GM21360 (cell line): ENCODE measurements around the gene MGRN1.
A peak's percentile ranks its signal among the peaks of the same experiment; 100 is the strongest.

Experiments used
- ATAC-seq: cut with Tn5 transposase; IDR thresholded peaks from one replicate; pipeline ENCODE4 v1.9.1; 2021; ENCODE audit warnings: mild to moderate bottlenecking, moderate library complexity; ENCODE audit not compliant: unreplicated experiment

Gene MGRN1

DNA sequence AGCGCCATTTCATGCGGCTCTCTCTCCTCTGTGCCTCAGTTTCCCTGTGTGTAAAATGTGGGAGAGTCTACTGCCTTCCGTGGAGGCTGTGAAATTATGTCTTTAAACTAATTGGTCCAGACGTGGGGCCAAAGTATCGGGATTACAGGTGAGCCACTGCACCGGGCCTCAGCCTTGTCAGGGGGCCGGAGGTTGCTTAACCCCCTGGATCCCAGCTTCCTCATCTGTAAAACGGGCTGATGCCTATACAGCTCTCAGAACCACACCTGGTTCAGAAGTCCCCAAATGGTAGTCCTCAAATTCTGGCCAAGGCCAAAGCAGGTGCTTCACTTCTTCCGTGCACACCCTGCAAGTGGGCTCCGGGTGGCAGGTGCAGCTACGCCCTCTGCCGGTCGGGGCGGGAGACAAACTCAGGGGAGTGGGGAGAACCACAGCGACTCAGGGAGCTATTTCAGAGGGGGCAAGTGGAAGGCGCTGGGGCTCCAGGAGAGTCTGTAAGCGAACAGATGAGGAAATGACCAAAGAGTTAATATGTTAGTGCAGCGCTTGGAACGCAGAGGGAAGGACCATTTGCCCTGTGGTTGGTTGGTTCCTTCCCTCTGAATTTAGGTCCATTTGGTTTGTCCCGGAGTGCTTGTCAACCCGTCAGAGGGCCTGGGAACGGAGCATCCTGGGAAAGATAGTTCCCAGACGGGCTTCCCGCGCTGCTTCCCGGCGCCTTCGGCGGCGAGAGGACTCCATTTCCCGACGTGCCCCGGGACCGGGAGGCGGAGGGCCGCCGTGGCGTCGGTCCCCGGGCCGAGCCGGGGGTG lies at the start of gene MGRN1:
Gene MGRN1, plus strand, starts transcription at position 812 of the 812 bp plus-strand sequence. CDS start 135 bp downstream, outside the sequence.
- peak; percentile 64 for ATAC-seq

DNA sequence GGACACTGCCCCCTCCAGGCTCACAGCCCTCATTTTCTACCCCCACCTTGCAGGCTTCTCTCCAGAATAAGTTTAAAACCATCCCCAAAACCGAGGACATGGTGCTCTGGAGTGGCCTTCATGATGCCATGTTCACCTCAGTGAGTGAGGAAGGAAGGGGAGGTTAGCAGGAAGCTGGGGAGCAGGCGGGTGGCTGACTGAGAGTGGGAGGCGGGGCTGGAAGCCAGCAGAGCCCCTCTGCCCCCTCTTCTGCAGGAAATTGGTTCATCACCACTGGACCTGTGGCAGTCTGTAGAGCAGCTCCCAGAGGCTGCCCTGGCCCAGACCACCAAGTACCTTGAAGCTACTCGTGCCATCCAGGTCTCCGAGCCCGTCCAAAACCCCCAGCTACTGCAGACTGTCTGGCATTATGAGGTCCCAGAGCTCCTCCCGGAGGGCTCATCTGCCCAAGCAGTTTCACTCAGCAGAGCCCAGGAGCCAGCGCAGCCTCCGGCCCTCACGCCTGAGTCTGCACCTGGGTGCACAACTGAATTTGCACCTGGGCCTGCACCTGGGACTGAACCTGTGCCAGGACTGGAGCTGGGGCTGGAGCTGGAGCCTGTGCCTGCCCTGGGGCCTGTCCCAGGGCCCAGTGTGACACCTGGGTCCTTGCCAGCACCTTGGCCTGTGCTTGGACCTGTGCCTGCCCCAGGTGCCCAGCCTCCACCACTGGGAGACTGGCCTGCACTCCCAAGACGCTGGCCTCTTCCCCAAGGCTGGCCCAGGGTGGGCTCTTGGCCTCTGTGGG lies 49.5 kb upstream of the MGRN1 start:
- ATAC-seq, result no peak

DNA sequence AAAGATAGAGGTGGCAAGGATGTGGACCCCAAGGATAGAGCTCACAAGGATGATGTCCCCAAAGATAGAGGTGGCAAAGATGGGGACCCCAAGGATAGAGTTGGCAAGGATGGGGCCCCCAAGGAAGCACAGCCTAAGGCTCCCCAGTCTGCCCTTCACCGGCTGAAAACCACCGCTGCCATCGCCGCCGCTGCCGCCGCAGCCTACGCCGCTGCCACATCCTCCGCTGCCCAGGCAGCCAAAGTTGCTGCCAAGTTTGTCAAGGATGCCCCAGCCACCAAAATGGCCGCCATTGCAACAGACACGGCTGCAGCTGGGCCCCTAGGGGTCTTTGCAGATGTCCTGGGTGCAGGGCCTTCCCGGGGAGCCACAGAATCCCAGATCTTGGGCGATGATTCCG lies 48.6 kb upstream of the MGRN1 start:
- ATAC-seq, result no peak

DNA sequence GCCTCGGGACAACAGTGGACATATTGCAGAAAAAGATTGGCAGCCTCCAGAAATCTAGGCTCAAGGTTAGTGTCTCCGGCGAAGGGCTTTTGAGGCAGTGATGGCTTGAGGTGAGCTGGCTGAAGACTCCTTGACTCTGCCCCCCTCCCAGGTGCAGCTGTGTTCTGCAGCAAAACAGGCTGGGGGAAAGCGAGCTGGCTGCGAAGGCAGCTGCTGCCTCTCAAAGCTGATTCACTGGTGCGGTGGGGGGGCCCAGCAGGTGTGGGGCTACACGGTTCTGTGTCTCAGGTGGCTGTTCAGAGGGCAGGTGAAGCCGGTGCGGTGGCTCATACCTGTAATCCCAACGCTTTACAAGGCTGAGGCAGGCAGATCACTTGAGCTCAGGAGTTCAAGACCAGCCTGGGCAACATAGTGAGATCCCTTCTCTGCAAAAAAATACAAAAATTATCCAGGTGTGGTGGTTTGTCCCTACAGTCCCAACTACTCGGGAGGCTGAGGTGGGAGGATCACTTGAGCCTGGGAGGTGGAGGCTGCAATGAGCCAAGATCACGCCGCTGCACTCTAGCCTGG lies 45.6 kb upstream of the MGRN1 start:
- ATAC-seq, result no peak

DNA sequence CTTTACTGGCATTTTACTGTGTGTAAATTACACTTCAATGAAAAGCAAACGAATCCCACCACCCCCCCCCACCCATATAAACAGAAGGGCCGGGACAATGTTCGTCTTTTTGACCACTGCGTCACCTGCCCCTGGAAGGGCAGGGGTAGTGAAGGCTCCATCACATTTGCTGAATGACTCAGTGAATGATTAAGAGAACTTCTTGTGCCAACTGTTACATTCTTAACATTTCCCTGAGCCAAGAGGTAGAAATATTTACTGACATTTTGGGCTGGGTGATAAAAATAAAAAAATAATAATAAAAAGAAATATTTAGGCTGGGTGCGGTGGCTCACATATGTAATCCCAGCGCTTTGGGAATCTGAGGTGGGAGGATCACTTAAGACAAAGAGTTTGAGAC lies 44.4 kb upstream of the MGRN1 start:
- no peak for ATAC-seq

DNA sequence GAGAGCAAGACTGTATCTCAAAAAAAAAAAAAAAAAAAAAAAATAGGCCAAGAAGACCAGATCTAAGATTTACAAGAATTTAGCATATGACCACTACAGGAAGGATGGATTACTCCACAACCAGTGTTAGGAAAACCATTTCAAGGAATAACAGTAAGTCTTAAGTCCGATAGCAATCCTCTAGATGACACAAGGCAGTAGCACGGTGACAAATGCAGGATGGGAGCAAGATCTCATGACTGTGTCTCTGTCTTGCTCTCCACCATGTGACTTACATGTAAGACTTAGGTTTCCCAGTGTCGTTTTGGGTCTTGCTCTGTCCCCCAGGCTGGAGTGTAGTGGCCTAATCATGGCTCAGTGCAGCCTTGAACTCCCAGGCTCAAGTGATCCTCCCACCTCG lies 40.7 kb upstream of the MGRN1 start:
- no peak for ATAC-seq

DNA sequence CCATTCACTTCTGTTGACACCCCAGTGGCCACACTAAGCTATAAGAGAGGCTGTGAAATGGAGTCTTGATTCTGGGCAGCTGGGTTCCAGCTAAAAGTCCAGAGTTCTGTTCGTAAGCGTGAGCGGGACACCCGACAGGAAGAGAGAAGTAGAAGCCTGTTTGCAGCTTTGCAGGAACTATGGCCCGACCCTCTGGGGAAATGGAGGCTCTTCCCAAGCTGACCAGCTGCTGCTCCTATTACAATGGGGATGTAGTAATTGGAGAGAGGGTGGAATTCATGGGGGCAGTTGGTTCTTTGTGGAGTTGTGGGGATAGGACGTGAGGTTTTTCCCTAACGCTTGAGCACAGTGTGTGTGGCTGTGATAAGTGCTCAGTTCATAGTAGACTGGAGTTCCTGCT lies 38.3 kb upstream of the MGRN1 start:
- ATAC-seq, result no peak

DNA sequence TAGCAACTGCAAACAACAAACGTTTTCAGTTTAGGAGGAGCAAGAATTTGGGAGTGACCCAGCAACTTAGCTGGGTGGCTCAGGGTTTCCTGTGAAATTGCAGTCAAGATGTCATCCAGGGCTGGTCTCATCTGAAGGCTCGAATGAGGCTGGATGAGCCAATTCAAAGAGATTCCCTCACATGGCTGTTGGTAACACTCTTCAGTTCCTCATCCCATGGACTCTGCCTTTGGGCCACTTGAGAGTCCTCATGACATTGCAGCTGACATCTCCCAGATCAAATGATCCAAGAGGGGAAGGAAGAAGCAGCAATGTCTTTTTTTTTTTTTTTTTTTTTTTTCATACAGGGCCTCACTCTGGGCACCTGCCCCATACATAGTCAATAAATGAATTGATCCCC lies 36.2 kb upstream of the MGRN1 start:
- no peak for ATAC-seq

DNA sequence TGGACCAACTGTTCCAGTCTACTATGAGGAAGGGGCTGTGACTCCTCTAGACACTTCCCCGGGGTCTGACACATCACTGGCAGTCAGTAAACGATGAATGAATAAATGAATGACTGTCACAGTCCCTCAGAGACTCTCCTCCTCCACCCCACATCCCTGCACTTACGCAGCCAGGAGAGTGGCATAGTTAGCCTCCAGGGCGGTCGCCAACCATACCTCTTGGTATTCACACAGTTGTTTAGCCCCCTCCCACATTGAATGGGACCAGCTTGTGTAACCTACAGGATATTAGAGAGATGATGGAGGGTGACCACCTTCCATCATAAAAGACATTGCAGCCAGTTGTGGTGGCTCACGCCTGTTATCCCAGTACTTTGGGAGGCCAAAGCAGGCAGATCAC lies 35.7 kb upstream of the MGRN1 start:
- ATAC-seq, result no peak

DNA sequence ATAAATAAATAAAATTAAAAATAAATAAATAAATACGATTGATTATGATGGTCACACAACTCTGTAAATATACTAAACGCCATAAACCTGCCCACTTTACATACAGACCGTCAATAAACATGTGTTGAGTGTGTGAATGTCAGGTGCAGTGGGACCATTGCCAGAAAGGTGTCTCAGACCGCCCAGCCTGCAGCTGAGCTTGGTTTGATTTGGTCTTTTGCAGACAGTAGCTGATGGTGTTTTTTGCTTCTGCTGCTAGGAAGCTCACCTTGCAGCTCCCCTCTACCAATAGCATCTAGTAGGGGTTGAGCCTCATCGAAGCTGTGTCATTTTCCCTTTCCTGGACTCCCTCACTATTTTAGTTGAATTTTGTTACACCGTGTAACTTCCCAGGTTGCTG lies 33.4 kb upstream of the MGRN1 start:
- no peak for ATAC-seq

DNA sequence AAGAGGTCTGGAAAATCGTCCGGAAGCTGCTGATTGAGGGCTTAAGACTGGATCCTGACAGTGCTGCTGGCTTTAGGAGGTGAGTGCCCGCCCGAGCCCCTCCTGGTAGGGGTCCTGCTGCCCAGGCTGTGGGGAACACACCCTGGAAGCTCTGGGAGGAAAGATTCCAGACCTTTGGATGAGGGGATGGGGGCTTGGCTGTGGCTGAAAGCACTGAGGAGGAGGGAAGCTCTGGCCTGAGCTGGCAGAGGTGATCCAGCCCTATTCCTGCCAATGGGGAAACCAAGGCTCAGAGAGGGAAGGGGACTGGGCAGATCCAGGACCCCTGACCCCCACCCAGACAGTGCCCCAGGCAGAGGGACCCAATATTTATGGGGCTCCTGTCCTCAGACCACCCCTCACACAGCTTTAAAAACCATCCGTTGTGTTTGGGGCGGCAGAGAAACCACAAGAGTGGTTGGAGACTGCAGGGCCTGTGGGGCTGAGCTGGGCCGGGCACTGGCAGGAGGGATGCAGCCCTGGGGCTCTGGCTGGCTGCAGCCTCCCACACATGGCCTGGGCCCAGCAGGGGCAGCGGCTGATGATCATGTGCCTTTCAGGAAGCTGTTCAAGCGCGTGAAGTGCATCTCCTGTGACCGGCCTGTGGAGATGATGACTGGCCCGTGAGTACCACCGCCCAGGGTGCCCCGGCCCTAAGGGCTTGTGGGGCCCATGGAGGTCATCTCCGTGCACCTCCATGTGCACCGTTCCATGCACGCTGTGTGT lies 32.7 kb upstream of the MGRN1 start:
- ATAC-seq, result no peak

DNA sequence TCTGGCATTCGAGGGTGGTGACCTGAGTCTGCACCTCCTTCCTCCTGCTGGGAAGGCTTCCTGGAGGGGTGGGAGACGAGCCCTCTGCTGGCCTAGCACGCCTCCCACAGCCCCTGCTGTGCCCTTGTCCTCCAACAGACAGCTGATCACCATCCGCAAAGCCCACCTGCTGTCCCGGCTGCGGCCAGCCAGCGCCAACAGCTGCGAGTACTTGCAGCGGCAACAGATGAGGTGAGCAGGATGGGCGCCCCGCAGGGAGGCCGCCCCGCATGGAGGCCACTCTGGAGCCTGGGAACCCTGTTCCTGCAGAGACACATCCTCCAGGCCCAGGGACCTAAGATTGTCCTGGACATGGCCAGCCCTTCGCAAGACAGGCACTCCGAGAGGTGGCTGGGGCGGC lies 31.5 kb upstream of the MGRN1 start:
- no peak for ATAC-seq

DNA sequence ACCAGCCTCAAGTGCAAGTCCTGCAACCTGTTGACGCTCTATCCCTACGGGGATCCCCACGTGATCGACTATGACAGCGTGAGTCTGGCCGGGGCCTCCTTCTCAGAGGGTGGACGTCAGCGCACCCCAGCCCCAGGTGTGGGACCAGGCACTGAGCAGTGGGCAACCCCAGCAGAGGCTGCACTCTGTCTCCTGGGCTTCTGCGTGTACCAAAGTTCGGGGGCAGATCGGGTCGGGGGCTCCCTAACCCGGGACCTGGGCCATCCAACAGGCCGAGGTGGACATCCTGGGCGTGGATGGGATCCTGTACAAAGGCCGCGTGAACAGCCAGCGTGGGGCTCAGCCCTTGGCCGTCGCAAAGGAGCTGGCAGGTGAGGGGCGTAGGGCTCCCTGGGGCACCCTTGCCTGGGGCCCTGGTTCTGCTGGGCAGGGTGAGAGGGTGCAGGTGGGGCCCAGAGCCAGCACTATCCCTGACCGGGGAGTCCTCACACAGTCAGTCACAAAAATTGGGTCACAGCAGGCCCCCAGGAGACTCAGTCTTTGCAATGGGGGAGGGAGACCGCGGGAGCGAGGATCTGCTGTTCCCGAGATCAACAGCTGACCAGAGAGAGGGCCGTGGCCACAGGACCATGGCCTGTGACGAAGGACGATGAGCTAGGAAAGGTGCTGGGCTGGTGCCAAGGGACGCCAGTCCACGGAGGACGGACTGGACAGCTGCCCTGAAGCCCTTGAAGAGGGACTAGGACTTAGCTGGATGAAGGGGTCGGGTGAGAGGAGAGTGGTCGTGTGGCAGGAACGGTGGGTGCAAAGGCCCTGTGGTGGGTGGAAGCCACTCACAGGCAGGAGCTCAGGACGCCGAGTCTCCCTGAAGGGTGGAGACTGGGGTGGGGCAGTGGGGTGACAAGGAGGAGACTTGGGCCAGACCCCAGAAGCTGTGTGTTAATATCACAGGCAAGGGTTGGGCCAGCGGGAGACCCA lies 29.9 kb upstream of the MGRN1 start:
- no peak for ATAC-seq

DNA sequence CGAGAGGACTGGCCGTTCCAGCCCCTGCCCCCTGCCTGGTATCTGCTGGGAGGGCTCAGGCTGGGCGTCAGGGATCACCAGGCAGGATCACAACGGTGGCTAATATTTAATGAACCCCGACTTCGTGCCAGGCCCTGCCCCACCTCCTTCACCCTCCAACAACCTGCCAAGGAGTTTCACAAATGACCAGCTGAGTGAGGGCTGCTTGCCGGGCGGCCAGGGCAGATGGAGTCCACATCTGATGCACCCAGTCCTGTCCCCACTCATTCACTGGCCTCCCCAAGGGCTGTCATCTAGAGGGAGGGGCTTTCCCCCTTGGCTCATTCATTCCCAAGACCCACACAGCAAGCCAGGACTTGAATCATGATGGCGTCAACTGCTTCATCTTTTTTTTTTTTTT lies 27.5 kb upstream of the MGRN1 start:
- ATAC-seq, result no peak

DNA sequence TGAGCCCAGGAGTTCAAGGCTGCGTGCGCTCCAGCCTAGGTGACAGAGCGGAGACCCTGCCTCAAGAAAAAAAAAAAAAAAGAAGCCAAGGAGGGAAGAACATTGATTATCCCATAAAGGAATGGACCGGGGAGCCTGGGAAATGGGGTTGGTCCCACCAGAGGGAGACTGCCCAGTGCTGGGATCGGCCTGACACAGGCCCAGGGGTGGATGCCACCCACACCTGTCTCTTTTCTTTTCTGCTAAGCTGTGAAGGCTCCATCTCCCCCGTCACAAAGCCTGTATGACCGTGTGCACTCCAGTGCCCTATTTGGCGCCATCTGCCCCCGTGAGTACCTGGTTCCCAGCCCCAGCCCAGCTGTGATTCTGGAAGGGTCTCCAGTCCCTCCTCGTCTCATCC lies 25.6 kb upstream of the MGRN1 start:
- ATAC-seq, result no peak

DNA sequence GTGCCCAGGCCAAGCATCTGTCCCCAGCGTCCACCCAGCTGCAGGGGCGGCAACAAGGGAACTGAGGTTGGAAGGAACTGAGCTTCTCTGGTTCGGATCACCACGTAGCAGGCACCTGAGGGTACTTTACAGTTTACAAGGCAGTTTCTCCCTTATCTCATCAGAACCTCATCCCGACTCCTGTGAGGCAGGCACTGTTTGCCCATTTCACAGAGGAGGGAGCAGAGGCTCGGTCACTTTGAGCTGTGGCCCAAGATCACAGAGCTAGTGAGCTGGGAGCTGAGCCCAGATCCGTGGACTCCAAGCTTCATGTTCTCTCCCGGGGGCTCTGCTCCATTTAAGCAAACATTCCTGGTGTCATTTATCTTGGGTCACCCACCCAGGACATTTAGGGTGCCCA lies 25.1 kb upstream of the MGRN1 start:
- ATAC-seq, result no peak

DNA sequence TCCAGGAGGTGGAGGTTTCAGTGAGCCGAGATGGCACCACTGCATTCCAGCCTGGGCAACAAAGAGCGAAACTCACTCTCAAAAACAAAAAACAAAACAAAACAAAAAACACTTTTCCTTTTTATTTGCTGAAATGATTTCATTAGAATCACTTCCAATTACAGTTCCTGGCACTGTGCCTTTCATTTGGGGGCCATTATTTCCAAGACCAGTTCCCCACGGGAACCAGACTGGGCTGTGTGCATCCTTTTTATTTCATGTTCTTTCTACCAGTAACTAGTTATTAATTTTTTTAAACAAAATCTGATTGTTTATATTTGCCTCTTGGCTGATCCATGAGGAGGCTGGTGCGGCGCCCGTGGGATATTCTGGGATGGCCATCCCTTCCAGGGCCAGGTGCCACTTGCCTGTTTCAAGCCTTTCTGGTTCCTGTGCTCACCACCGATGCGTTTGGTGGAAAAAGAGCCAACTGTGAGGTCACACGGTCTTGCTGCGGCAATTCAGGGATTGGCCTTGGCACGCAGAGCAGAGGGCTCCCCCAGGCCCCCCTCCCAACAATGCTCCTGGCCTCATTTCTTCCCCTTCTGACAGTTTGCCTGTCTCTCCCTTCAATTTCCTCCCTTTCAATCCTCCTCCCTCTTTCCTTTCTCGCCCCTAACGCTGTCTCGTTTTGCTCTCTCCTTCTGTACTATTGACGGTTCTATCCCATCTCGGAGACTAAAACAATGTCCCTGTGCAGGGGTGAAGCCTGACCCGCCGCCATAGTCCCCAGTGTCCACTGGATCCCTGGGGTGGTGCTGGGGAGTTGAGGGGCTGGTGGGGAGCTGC lies 23.4 kb upstream of the MGRN1 start:
- no peak for ATAC-seq

DNA sequence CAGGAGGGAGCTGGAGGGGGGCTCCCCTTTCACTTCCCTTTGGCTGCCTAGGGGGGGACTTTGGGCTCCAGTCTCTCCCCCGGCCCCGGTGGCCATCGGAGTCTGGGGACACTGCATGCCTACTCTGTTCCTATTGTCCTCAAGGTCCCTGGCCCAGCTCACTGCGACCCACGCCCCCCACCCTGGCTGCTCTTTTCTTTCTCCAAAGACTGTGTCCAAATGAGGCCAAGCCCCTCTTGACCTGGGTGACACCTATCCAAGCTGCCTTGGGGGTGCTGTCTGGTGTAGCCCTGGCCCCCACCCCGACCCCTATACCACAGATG lies 22.8 kb upstream of the MGRN1 start:
- ATAC-seq, result no peak

DNA sequence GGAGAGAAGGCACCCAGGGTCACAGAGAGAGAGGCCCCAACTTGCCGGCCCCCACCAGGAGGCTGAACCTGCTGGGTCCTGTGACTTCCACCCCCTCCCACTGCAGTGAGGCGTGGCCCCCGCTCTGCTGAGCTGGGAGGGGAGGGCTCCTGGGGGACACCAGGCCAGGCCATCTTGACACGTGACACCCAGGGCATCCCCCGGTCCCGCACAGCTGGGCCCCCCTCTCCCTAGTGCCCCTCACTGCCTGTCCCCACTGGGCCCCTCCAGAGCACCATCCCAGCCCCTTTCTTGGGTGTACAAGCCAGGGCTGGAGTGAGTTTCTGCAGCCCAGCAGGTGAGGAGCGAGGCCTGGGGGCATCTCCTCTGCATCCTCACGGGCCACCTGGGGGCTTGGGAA lies 22.3 kb upstream of the MGRN1 start:
- no peak for ATAC-seq
